Endometrial microvascular endothelial cells (primary cell): ENCODE data around the gene ZNF394. TPM values are rescaled to one million over a fixed set of nuclear protein-coding genes. Genes with fewer than 3 reads are reported as not detected.
"Not testable (repeated sequence)": the region's sequence is repeated elsewhere in the genome, so short reads cannot be mapped to it uniquely, and the experiment has no call there.

Experiments
- in situ Hi-C: cut with HindIII; loops from 2 replicates; pipeline ENCODE4 v1.10.0; 2017; ENCODE audit warnings: low sequenced_read_pairs, low pct_unique_long_range_greater_than_20kb; ENCODE audit errors: inconsistent ontology term
- total RNA-seq: library from RNA; depleted of rRNA; stranded (reverse); fragments of >200 nt; gene quantifications from one replicate; pipeline ENCODE4 v1.2.3, GENCODE V29; 2015; ENCODE audit errors: inconsistent ontology term

Gene ZNF394
- total RNA-seq = 28.1 TPM

DNA sequence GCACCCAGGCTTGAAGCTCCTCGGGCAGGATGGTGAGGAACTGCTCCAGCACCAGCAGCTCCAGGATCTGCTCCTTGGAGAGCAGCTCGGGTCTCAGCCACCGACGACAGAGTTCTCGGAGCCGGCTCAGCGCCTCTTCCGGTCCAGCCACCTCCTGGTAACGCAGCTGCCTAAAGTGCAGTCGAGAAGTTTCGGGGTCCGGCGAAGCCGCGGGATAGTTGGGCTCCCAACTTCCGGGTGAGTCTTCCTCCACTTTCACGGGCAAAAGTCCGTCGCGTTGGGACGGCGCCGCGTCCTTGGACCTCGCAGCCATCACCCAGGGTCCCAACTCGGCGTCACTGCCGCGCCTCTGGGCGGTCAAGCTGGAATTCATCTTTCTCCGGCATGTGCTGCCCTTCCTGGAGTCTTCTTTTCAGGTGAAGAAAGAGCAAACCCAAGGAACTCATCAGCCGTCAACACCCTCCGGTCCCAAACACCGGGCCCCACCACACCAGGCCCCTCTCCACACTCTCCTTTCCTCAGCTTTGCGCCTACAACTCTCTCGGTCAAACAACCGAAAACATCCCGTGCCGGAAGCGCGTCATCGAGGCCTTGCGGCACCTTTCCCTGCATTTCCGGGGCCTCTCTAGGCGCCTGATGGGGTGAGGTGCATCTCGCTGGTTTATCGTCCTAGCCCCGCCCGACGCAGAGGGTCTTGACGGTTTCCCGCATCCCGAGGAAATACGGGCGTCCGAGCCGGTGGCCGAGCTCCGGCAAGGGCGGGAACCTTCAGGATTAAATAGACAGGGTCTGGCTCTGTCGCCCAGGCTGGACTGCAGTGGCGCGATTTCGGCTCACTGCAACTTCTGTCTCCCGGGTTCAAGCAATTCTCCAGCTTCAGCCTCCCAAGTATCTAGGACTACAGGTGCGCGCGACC lies at the start of gene ZNF394:
TSS of gene ZNF394 (minus strand) at position 561 of the 916 bp plus-strand sequence. CDS start at position 373, 188 bp downstream.
- in situ Hi-C loops = no loop called here

- in situ Hi-C loops = not testable (repeated sequence)
Measured at GRCh38 chr7:99549545-99549944, 49.5 kb upstream of the ZNF394 start.

- in situ Hi-C loops = not testable (repeated sequence)
Measured at GRCh38 chr7:99545308-99545707, 45.2 kb upstream of the ZNF394 start.

DNA sequence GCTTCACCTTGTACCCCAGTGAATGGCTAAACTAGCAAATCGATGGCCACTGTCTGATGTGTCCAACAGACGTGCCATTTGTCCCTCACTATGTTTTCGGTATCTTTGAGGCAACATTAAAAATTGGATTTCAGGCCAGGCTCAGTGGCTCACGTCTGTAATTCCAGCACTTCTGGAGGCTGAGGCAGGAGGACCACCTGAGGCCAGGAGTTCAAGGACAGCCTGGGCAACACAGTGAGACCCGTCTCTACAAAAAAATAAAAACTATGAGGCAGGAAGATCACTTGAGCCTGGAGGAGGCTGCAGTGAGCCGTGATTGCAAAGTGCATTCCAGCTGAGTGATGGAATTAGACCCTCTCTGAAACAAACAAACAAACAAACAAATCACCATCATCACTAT lies 43.8 kb upstream of the ZNF394 start:
- in situ Hi-C loops = no loop called here

- in situ Hi-C loops = no loop called here
Measured at GRCh38 chr7:99543081-99543671, 43.1 kb upstream of the ZNF394 start.

DNA sequence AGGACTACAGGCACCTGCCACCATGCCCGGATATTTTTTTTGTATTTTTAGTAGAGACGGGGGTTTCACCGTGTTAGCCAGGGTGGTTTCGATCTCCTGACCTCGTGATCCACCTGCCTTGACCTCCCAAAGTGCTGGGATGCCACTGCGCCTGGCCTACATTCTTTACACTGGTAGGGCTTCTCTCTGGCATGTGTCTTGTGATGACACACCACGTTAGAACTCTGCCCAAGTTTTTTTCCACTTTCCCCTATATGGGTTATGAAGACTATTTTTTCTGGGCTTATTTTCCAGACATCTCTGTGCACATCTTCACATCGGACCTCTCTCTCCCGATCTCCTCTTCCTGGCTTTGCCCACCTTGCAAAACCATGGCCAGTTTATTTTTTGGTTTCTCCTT lies 41.1 kb upstream of the ZNF394 start:
- in situ Hi-C loops = no loop called here

GRCh38 chr7:99540542-99540941 lies 40.5 kb upstream of the ZNF394 start:
- in situ Hi-C loops = no loop called here

DNA sequence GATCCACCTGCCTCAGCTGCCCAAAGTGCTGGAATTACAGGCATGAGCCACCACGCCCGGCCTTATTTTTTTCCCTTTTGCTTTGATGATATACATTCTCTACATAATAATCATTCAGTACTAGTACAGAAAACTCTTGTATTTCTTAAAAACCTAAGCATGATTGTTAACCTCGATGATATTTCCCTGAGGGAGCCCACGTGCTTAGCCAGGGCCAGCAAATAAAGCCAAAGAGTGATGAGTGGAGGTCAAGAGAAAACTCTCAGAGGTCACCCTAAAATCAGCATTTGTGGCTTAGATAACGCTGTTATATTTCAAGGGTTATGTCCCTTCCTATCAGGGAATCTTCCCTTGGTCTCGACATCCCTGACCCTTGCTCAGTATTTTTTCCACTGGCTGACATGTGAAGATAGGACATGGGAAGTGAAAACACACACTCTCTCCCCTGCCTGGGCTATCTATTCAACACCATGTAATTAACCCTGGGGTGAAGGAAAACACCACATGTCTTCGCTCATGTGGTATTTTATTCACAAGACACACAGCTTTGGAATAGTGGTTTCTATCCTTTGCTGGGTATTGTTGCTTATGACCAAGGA lies 39.2 kb upstream of the ZNF394 start:
- in situ Hi-C loops = no loop called here

DNA sequence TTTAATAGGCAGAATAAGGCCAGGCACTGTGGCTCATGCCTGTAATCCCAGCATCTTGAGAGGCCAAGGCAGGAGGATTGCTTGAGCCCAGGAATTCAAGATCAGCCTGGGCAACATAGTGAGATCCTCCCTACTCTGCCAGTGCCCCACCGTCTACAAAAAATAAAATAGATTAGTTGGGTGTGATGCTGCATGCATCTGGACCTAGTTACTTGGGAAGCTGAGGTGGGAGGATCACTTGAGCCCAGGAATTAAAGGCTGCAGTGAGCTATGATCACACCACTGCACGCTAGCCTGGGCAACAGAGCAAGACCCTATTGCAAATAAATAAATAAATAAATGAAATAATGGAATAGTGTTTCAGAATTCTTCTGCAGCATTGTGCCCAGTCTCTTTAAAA lies 35.6 kb upstream of the ZNF394 start:
- in situ Hi-C loops = no loop called here

DNA sequence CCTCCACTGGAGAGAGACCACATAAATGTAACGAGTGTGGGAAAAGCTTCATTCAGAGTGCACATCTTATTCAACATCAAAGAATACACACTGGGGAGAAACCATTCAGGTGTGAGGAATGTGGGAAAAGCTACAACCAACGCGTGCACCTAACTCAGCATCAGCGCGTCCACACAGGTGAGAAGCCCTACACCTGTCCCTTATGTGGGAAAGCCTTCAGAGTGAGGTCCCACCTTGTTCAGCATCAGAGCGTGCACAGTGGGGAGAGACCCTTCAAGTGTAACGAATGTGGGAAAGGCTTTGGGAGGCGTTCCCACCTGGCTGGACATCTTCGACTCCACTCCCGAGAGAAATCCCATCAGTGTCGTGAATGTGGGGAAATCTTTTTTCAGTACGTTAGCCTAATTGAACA lies 31.3 kb upstream of the ZNF394 start:
- in situ Hi-C loops = no loop called here

GRCh38 chr7:99525713-99526440 lies 25.8 kb upstream of the ZNF394 start:
- in situ Hi-C loops = no loop called here

DNA sequence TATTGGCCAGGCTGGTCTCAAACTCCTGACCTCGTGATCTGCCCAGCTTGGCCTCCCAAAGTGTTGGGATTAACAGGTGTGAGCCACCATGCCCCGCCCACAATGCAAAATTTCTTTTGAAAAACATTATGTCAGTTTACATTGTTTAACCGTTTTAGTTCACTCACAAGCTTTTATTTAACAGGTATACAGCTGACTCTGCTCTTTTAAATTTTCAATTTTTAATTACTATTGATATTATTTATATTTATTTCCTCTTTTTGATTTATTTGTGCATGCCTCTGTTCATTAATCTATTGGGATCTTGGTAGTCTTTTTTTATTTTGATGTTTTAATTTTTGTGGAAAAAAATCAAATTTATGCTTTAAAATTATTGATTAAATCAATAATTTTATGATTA lies 21.3 kb upstream of the ZNF394 start:
- in situ Hi-C loops = no loop called here

- in situ Hi-C loops = no loop called here
Measured at GRCh38 chr7:99514050-99514449, 14.0 kb upstream of the ZNF394 start.

DNA sequence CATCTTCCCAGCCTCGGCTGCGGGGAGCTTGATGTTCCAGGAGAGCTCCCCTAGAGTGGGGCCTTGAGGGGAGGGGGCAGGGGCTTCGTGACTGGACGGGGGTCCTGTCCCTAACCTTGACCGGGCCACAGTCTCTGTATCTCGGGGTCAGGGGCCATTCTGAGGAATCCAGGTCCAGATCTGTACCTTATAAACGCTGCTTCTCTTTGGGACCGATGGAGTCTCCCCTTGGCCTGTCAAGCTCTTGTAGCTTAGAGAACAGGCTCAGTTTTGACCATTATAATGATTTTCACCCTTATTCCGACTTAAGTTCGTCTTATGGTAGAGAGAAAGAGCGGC lies 5.2 kb upstream of the ZNF394 start:
- in situ Hi-C loops = no loop called here

- in situ Hi-C loops = no loop called here
Measured at GRCh38 chr7:99504603-99505323, 4.7 kb upstream of the ZNF394 start, which contains the start of gene ZKSCAN5. ZKSCAN5 (plus strand) TSS chr7:99504662; CDS start chr7:99506045, 1,383 bp downstream.

GRCh38 chr7:99504281-99504602 lies 4.2 kb upstream of the ZNF394 start:
- in situ Hi-C loops = no loop called here

DNA sequence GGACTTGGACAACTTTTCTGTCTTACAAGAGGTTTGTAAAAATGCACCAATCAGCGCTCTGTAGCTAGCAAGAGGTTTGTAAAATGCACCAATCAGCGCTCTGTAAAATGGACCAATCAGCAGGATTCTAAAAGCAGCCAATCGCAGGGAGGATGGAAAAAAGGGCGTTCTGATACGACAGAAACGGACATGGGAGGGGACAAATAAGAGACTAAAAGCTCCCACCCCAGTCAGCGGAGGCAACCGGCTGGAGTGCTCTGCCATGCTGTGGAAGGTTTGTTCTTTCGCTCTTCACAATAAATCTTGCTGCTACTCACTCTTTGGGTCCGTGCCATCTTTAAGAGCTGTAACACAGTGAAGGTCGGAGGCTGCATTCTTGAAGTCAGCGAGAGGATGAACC lies 1.2 kb upstream of the ZNF394 start:
- in situ Hi-C loops = not testable (repeated sequence)

- in situ Hi-C loops = no loop called here
Measured at GRCh38 chr7:99500637-99501009, 542 bp upstream of the ZNF394 start.

DNA sequence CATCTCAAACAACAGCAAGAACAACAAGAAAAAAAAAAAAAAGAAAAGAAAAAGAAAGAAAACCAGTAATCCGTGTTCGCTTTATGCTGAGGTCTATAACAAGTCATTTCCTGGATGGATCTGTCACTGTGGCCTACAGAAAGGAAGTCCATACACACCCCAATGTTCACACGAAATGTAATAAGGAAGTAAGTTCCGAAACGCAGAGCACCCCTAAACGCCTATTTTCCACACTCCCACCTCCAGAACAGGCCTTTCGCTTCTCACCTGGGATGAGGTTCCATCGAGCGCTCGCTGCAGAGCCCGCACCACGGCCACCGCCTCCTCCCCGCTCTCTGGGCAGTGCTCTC lies 735 bp downstream of the ZNF394 start:
- in situ Hi-C loops = no loop called here
